PFSK-1 (cell line): ENCODE results near the gene MIB1.

Experiments
- FOXP2 ChIP-seq: optimal IDR thresholded peaks from 2 replicates; pipeline ENCODE3; 2011; ENCODE audit warnings: borderline replicate concordance, control low read depth, inconsistent platforms; ENCODE audit not compliant: insufficient read depth; ENCODE audit errors: extremely low read length, extremely low read depth
- POLR2AphosphoS5 ChIP-seq: IDR thresholded peaks from 2 replicates; pipeline ENCODE4 v1.6.1; 2012; ENCODE audit warnings: low read depth, mild to moderate bottlenecking, control low read depth, low read length, moderate library complexity
- REST ChIP-seq, 2 experiments: IDR thresholded peaks; 2 replicates each; pipeline versions ENCODE4 v1.6.1 to v1.8.0; 2011 to 2012; ENCODE audit warnings: low read depth in 2 of 2, low read length in 2 of 2, control low read depth in 1 of 2, inconsistent platforms in 1 of 2, mild to moderate bottlenecking in 1 of 2, moderate library complexity in 1 of 2; ENCODE audit not compliant: insufficient read depth in 1 of 2
- SIN3A ChIP-seq: IDR thresholded peaks from 2 replicates; pipeline ENCODE4 v1.6.1; 2012; ENCODE audit warnings: mild to moderate bottlenecking, low read length, moderate library complexity, borderline replicate concordance; ENCODE audit not compliant: insufficient read depth
- TAF1 ChIP-seq: IDR thresholded peaks from 2 replicates; pipeline ENCODE4 v1.6.1; 2012; ENCODE audit warnings: low read length, control low read depth, borderline replicate concordance; ENCODE audit not compliant: insufficient read depth

The MIB1 gene

GRCh38 chr18:21805771-21806366 lies 65.3 kb downstream of the MIB1 start:
- no peak for TF ChIP-seq POLR2AphosphoS5
- no peak for TF ChIP-seq TAF1
- TF ChIP-seq FOXP2: no peak
- no peak for TF ChIP-seq SIN3A
- no peak for TF ChIP-seq REST (IDR thresholded peaks at IDR 0.05; ENCODE audit: insufficient read depth in 1 of 2, low read depth in 2 of 2, low read length in 2 of 2)

GRCh38 chr18:21808185-21808584 lies 67.6 kb downstream of the MIB1 start:
- TF ChIP-seq POLR2AphosphoS5: no peak
- TF ChIP-seq SIN3A: no peak
- no peak for TF ChIP-seq TAF1
- TF ChIP-seq REST (IDR thresholded peaks at IDR 0.05; ENCODE audit: insufficient read depth in 1 of 2, low read depth in 2 of 2, low read length in 2 of 2): no peak
- no peak for TF ChIP-seq FOXP2

DNA sequence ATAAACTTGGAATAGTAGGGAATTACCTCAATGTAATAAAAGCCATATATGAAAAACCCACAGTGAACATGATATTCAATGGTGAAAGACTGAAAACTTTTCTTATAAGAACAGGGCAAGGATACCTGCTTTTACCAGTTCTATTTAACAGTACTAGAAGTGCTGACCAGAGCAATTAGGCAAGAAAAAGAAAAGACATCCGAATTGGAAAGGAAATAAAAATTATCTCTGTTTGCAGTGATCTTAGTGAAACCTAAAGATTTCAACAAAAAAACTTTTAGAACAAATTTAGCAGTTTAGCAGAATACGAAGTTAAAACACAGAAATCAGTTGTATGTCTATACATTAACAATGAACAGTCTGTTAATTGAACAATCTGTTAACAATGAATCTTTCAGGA lies 69.1 kb downstream of the MIB1 start:
- TF ChIP-seq TAF1 (no peak), REST (IDR thresholded peaks at IDR 0.05; ENCODE audit: insufficient read depth in 1 of 2, low read depth in 2 of 2, low read length in 2 of 2) (no peak), POLR2AphosphoS5 (no peak), FOXP2 (no peak), SIN3A (no peak)

DNA sequence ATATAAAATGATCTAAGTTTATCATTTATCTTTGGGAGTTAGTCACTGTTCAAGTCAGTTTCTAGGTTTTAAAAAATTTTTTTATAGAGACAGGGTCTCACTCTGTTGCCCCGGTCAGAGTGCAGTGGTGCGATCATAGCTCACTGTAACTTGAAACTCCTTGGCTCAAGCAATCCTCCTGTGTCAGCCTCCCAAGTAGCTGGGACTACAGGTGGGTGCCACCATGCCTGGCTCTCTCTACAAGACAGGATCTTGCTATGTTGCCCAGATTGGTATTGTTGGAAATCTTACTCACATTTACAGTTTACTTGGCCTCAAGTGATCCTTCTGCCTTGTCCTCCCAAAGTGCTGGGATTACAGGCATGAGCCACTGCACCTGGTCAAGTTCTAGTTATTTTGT lies 74.5 kb downstream of the MIB1 start:
- no peak for TF ChIP-seq POLR2AphosphoS5
- TF ChIP-seq TAF1: no peak
- TF ChIP-seq REST (IDR thresholded peaks at IDR 0.05; ENCODE audit: insufficient read depth in 1 of 2, low read depth in 2 of 2, low read length in 2 of 2): no peak
- TF ChIP-seq FOXP2: no peak
- TF ChIP-seq SIN3A: no peak
